CD4-positive, alpha-beta T cell treated with Interleukin-2 at 100 ng/mL for 4 hours (primary cell): Measurements from ENCODE around the gene SLC16A2.

Experiments
- DNase-seq: peaks from one replicate; pipeline ENCODE4 v3.0.0-alpha.2; 2020; ENCODE audit warnings: low spot score

The SLC16A2 gene

GRCh38 chrX:74421036-74421739, at the start of gene SLC16A2:
SLC16A2 (plus strand) TSS chrX:74421493; CDS start chrX:74421638, 145 bp downstream.
- peak; percentile 4 for DNase-seq

- DNase-seq, result no peak
Measured at GRCh38 chrX:74372272-74372671, 49.0 kb upstream of the SLC16A2 start.

GRCh38 chrX:74377282-74377681, 44.0 kb upstream of the SLC16A2 start:
- DNase-seq, result no peak

GRCh38 chrX:74382613-74383012, 38.7 kb upstream of the SLC16A2 start:
- peak; percentile 51 for DNase-seq

GRCh38 chrX:74383611-74384010, 37.7 kb upstream of the SLC16A2 start:
- no peak for DNase-seq

GRCh38 chrX:74389016-74389722, 32.1 kb upstream of the SLC16A2 start:
- no peak for DNase-seq

- no peak for DNase-seq
Measured at GRCh38 chrX:74395556-74395955, 25.7 kb upstream of the SLC16A2 start.

GRCh38 chrX:74405973-74406489, 15.3 kb upstream of the SLC16A2 start:
- DNase-seq, result no peak

GRCh38 chrX:74408304-74408703, 13.0 kb upstream of the SLC16A2 start:
- DNase-seq, result no peak

- no peak for DNase-seq
Measured at GRCh38 chrX:74419864-74420195, 1.5 kb upstream of the SLC16A2 start.

GRCh38 chrX:74420196-74421035, 877 bp upstream of the SLC16A2 start:
- DNase-seq, result no peak

- DNase-seq, result no peak
Measured at GRCh38 chrX:74421740-74422352, 553 bp downstream of the SLC16A2 start.

GRCh38 chrX:74422576-74423288, 1.4 kb downstream of the SLC16A2 start:
- no peak for DNase-seq

GRCh38 chrX:74423289-74423998, 2.2 kb downstream of the SLC16A2 start:
- DNase-seq, result no peak

GRCh38 chrX:74426071-74426470, 4.8 kb downstream of the SLC16A2 start:
- DNase-seq, result no peak

GRCh38 chrX:74426615-74427014, 5.3 kb downstream of the SLC16A2 start:
- no peak for DNase-seq

GRCh38 chrX:74431797-74432196, 10.5 kb downstream of the SLC16A2 start:
- DNase-seq, result no peak

- DNase-seq, result no peak
Measured at GRCh38 chrX:74434336-74434735, 13.0 kb downstream of the SLC16A2 start.

- DNase-seq, result no peak
Measured at GRCh38 chrX:74437530-74437929, 16.2 kb downstream of the SLC16A2 start.

- DNase-seq, result no peak
Measured at GRCh38 chrX:74438764-74439163, 17.5 kb downstream of the SLC16A2 start.

GRCh38 chrX:74445099-74445498, 23.8 kb downstream of the SLC16A2 start:
- no peak for DNase-seq
